Retinal pigment epithelial cell (primary cell): ENCODE measurements around the gene PPRC1.
"Not testable (repeated sequence)": the region's sequence is repeated elsewhere in the genome, so short reads cannot be mapped to it uniquely, and the experiment has no call there.

Experiments
- DNase-seq: peaks from one replicate; pipeline ENCODE4 v3.0.0-alpha.2; 2010; ENCODE audit warnings: low read depth
- H3K4me3 ChIP-seq: 2 replicates; pipeline ENCODE4 v1.5.1; 2011; ENCODE audit warnings: mild to moderate bottlenecking, low read length, control low read depth, moderate library complexity
- CTCF ChIP-seq: conservative IDR thresholded peaks from 2 replicates; pipeline ENCODE4 v1.5.1; 2011; ENCODE audit warnings: low read depth, low read length, control low read depth, inconsistent platforms

Gene PPRC1

GRCh38 chr10:102185272-102185671 lies 52.4 kb downstream of the PPRC1 start:
- H3K4me3 ChIP-seq, result no peak overlapping the region
- DNase-seq, result no peak
- TF ChIP-seq CTCF, result no peak

DNA sequence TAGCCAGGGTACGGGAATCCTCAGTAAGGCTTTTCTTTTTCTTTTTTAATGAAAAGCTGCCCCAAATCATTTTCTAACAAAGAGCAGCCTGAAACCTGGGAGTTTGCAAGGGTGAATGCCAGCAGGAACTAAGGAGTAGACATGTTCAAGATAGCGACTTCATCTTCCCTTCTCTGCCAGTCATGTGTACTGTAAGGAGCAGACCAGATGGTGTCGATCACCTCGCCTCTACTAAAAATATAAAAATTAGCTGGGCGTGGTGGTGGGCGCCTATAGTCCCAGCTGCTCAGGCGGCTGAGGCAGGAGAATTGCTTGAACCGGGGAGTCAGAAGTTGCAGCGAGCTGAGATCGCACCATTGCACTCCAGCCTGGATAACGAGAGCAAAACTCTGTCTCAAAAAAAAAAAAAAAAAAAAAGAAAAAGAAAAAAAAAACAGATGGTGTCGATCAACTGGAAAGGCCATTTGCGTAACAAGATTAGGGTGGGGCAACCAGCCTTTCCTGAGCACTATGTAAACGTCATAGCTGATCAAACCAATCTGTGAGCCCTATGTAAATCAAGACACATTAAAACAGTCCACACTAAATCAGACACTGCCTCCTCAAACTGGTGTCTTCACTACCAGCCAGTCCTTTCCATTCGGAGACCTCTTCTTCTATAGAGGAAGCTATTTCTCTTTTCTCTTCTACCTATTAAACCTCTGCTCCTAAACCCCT lies 53.1 kb downstream of the PPRC1 start:
- no peak for TF ChIP-seq CTCF
- no peak overlapping the region for H3K4me3 ChIP-seq
- DNase-seq, result no peak

DNA sequence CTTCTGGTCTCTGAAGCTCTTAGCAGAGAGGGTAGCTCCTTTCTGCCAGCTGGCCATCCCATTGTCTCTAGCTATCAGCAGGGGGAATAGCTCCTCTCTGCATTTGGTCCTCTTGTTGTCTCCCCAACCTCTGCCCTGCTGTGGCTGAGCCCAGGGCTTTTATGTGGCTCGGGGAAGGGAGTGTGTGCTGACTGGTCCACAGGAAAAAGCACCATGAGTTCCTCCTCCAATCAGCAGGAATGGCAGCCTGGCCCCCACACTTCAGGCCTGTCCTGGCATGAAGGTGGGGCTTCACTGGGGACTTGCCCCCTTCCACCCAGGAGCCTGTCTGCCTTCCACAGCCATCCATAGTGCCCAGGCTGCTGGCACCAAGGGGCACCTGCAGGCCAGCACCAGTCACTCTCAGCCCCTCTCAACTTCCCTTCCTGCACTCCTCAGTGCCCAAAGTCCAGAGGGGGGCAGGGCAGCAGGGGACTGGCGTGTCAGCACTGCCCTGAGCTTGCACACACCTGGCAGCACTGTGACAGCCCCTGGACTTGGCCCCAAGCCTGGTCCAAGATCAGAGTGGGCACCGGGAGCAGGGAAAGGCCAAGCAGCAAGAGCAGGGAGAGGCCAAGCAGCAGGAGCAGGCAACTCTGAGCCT lies 55.6 kb downstream of the PPRC1 start:
- no peak for TF ChIP-seq CTCF

GRCh38 chr10:102188941-102189898 lies 56.4 kb downstream of the PPRC1 start:
- not testable (repeated sequence) for H3K4me3 ChIP-seq, DNase-seq

More for the DNA sequence above, 55.6 kb downstream of the PPRC1 start:
- DNase-seq, result no peak
- H3K4me3 ChIP-seq, result no peak overlapping the region

DNA sequence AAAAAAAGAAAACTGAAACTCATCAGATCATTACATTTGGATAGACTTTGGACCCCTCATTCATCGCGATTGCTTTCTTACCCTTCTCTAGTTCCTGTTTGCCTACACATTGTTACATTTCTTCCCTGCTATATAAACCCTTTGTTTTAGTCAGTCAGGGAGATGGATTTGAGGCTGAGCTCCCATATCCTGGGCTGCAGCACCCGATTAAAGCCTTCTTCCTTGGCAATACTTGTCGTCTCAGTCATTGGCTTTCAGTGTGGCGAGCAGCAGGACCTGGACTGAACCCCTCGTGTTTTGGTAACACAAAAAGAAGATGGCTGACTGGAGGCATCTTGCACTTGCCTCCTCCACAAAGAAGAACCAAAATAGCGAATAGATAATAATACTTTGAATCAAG lies 59.1 kb downstream of the PPRC1 start:
- no peak for TF ChIP-seq CTCF

GRCh38 chr10:102195296-102195870 lies 62.5 kb downstream of the PPRC1 start:
- no peak overlapping the region for H3K4me3 ChIP-seq
- no peak for DNase-seq
- no peak for TF ChIP-seq CTCF

More for the DNA sequence above, 59.1 kb downstream of the PPRC1 start:
- no peak for DNase-seq
- no peak overlapping the region for H3K4me3 ChIP-seq

- H3K4me3 ChIP-seq, result no peak overlapping the region
- no peak for TF ChIP-seq CTCF
- DNase-seq, result no peak
Observed at GRCh38 chr10:102196893-102197292, 64.1 kb downstream of the PPRC1 start.
